Astrocyte (in vitro differentiated cells and primary cell): Measurements from ENCODE around the gene UVRAG. TPM values are rescaled to one million over a fixed set of nuclear protein-coding genes. Genes with fewer than 3 reads are reported as not detected.
A peak's percentile ranks its signal among the peaks of the same experiment; 100 is the strongest.

Experiments used
- DNase-seq: peaks from one replicate; pipeline ENCODE4 v3.0.0-alpha.2; 2010; ENCODE audit warnings: low read depth
- FAIRE-seq: peaks from 2 replicates; lab custom pipeline; 2011; peaks lifted over from hg19 to GRCh38; lab: Jason Lieb, UNC
- H2AFZ ChIP-seq: 2 replicates; pipeline ENCODE4 v1.6.0; 2012; ENCODE audit warnings: low read depth, low read length, inconsistent platforms
- H3K27ac ChIP-seq: 2 replicates; pipeline ENCODE4 v1.5.1; 2011; ENCODE audit warnings: low read depth, low read length, inconsistent platforms
- H3K27me3 ChIP-seq: 2 replicates; pipeline ENCODE4 v1.6.0; 2011; ENCODE audit warnings: low read length, inconsistent platforms; ENCODE audit not compliant: insufficient read depth
- H3K36me3 ChIP-seq: 2 replicates; pipeline ENCODE4 v1.5.1; 2011; ENCODE audit warnings: low read length, inconsistent platforms; ENCODE audit not compliant: insufficient read depth
- H3K4me1 ChIP-seq: 2 replicates; pipeline ENCODE4 v1.5.1; 2011; ENCODE audit warnings: low read length, inconsistent platforms; ENCODE audit not compliant: insufficient read depth
- H3K4me2 ChIP-seq: 2 replicates; pipeline ENCODE4 v1.6.0; 2012; ENCODE audit warnings: low read length, inconsistent platforms
- H3K4me3 ChIP-seq: 2 replicates; pipeline ENCODE4 v1.5.1; 2011; ENCODE audit warnings: low read depth, mild to moderate bottlenecking, low read length, inconsistent platforms; ENCODE audit not compliant: insufficient read depth
- H3K79me2 ChIP-seq: 2 replicates; pipeline ENCODE4 v1.6.0; 2012; ENCODE audit warnings: mild to moderate bottlenecking, low read length, inconsistent platforms; ENCODE audit not compliant: insufficient read depth
- H3K9ac ChIP-seq: 2 replicates; pipeline ENCODE4 v1.6.0; 2012; ENCODE audit warnings: mild to moderate bottlenecking, low read length, inconsistent platforms
- H3K9me3 ChIP-seq: 2 replicates; pipeline ENCODE4 v1.5.1; 2012; ENCODE audit warnings: low read depth, mild to moderate bottlenecking, low read length, inconsistent platforms; ENCODE audit not compliant: insufficient read depth
- H4K20me1 ChIP-seq: 2 replicates; pipeline ENCODE4 v1.6.0; 2012; ENCODE audit warnings: low read length, inconsistent platforms; ENCODE audit not compliant: insufficient read depth
- H3K27ac Mint-ChIP-seq: one replicate; pipeline ENCODE4 v1.8.0; 2021; ENCODE audit warnings: mild to moderate bottlenecking, mixed read lengths; ENCODE audit not compliant: unreplicated experiment
- H3K27me3 Mint-ChIP-seq: one replicate; pipeline ENCODE4 v1.8.0; 2021; ENCODE audit warnings: low read depth, mixed read lengths; ENCODE audit not compliant: unreplicated experiment
- H3K36me3 Mint-ChIP-seq: one replicate; pipeline ENCODE4 v1.8.0; 2021; ENCODE audit warnings: low read depth, mixed read lengths; ENCODE audit not compliant: unreplicated experiment
- H3K4me1 Mint-ChIP-seq: one replicate; pipeline ENCODE4 v1.8.0; 2021; ENCODE audit warnings: low read depth, mixed read lengths; ENCODE audit not compliant: unreplicated experiment
- H3K4me3 Mint-ChIP-seq: one replicate; pipeline ENCODE4 v1.8.0; 2021; ENCODE audit warnings: mild to moderate bottlenecking, moderate library complexity, mixed read lengths; ENCODE audit not compliant: unreplicated experiment
- H3K9me3 Mint-ChIP-seq: one replicate; pipeline ENCODE4 v1.8.0; 2021; ENCODE audit warnings: mild to moderate bottlenecking, mixed read lengths; ENCODE audit not compliant: unreplicated experiment
- CTCF ChIP-seq: IDR thresholded peaks from 2 replicates; pipeline ENCODE4 v1.5.1; 2011; ENCODE audit warnings: low read depth, mild to moderate bottlenecking, inconsistent platforms, low read length, moderate library complexity; ENCODE audit not compliant: insufficient read depth
- EZH2 ChIP-seq: IDR thresholded peaks from 2 replicates; pipeline ENCODE4 v1.6.1; 2012; ENCODE audit warnings: mild to moderate bottlenecking, low read length, inconsistent platforms; ENCODE audit not compliant: insufficient read depth
- total RNA-seq: library from RNA; stranded (reverse); gene quantifications from 2 replicates; pipeline ENCODE4 v1.2.1, GENCODE V29; 2021

UVRAG gene
- total RNA-seq, 1 donor from 2014 or later: 15.3 TPM

GRCh38 chr11:76152086-76152681 lies 337.2 kb downstream of the UVRAG start:
- peaks cover 2% of the 10 kb centered on the region for H3K36me3 Mint-ChIP-seq
- no peaks in the 10 kb centered on the region for H4K20me1 ChIP-seq
- TF ChIP-seq EZH2 (no peak), CTCF (peak; percentile 89)
- H2AFZ ChIP-seq: peak overlapping the region; percentile 78
- H3K27ac ChIP-seq: no peak overlapping the region
- H3K4me1 Mint-ChIP-seq: peaks cover 12% of the 10 kb centered on the region
- no peak overlapping the region for H3K27ac Mint-ChIP-seq
- H3K4me3 Mint-ChIP-seq: no peak overlapping the region
- peak overlapping the region; percentile 49 for H3K4me3 ChIP-seq
- H3K27me3 Mint-ChIP-seq: peaks cover 20% of the 10 kb centered on the region
- FAIRE-seq: no peak
- DNase-seq: peak; percentile 52
- H3K36me3 ChIP-seq: no peaks in the 10 kb centered on the region
- peak overlapping the region; percentile 63 for H3K9ac ChIP-seq
- H3K27me3 ChIP-seq: no peaks in the 10 kb centered on the region
- peak overlapping the region; percentile 88 for H3K4me2 ChIP-seq
- peaks cover 2% of the 10 kb centered on the region for H3K9me3 Mint-ChIP-seq
- no peaks in the 10 kb centered on the region for H3K79me2 ChIP-seq
- H3K9me3 ChIP-seq: no peaks in the 10 kb centered on the region
- H3K4me1 ChIP-seq: peaks cover 7% of the 10 kb centered on the region

- Histone ChIP-seq H3K4me2 (peak overlapping the region; percentile 88), H3K9me3 (no peaks in the 10 kb centered on the region), H2AFZ (peak overlapping the region; percentile 45), H3K9ac (peak overlapping the region; percentile 63), H3K4me3 (peak overlapping the region; percentile 49), H4K20me1 (no peaks in the 10 kb centered on the region), H3K79me2 (no peaks in the 10 kb centered on the region), H3K27me3 (no peaks in the 10 kb centered on the region), H3K4me1 (peaks cover 7% of the 10 kb centered on the region), H3K36me3 (no peaks in the 10 kb centered on the region), H3K27ac (no peak overlapping the region)
- TF ChIP-seq CTCF (no peak), EZH2 (no peak)
- H3K27me3 Mint-ChIP-seq: peaks cover 27% of the 10 kb centered on the region
- H3K4me3 Mint-ChIP-seq: peak overlapping the region; percentile 54
- H3K9me3 Mint-ChIP-seq: peaks cover 2% of the 10 kb centered on the region
- peaks cover 2% of the 10 kb centered on the region for H3K36me3 Mint-ChIP-seq
- H3K27ac Mint-ChIP-seq: peak overlapping the region; percentile 85
- no peak for DNase-seq
- FAIRE-seq: no peak
- H3K4me1 Mint-ChIP-seq: peaks cover 12% of the 10 kb centered on the region
Observed at GRCh38 chr11:76152741-76153570, 337.9 kb downstream of the UVRAG start.

GRCh38 chr11:76153571-76153923 lies 338.5 kb downstream of the UVRAG start:
- no peaks in the 10 kb centered on the region for H4K20me1 ChIP-seq
- Mint-ChIP-seq H3K9me3 (peaks cover 2% of the 10 kb centered on the region), H3K36me3 (peaks cover 2% of the 10 kb centered on the region), H3K27me3 (peaks cover 33% of the 10 kb centered on the region), H3K27ac (peak overlapping the region; percentile 85), H3K4me3 (peak overlapping the region; percentile 54), H3K4me1 (peaks cover 12% of the 10 kb centered on the region)
- no peak overlapping the region for H3K27ac ChIP-seq
- H3K36me3 ChIP-seq: no peaks in the 10 kb centered on the region
- FAIRE-seq (no peak), DNase-seq (no peak)
- peak overlapping the region; percentile 45 for H2AFZ ChIP-seq
- no peaks in the 10 kb centered on the region for H3K27me3 ChIP-seq
- TF ChIP-seq CTCF (no peak), EZH2 (no peak)
- no peak overlapping the region for H3K9ac ChIP-seq
- no peaks in the 10 kb centered on the region for H3K79me2 ChIP-seq
- H3K4me2 ChIP-seq: no peak overlapping the region
- peaks cover 7% of the 10 kb centered on the region for H3K4me1 ChIP-seq
- no peaks in the 10 kb centered on the region for H3K9me3 ChIP-seq
- no peak overlapping the region for H3K4me3 ChIP-seq
